HEK293 (cell line): ENCODE measurements around the gene TSPAN3.
A peak's percentile ranks its signal among the peaks of the same experiment; 100 is the strongest.

ENCODE experiments used
- CTCF ChIA-PET: fragments of 350-600 bp; formaldehyde crosslinking; extraction: SDS; loops from one replicate; lab custom pipeline; 2021; ENCODE audit warnings: antibody characterized with exemption; lab: Yijun Ruan, JAX
- POLR2A ChIA-PET: fragments of 300-600 bp; formaldehyde crosslinking; extraction: SDS; loops from one replicate; lab custom pipeline; 2020; ENCODE audit warnings: antibody characterized with exemption, inconsistent platforms; lab: Yijun Ruan, JAX
- H3K27ac ChIP-seq: fragments of 200-500 bp; sonication (Bioruptor generic); 2 replicates; pipeline ENCODE4 v1.5.1; 2014; ENCODE audit warnings: low read depth, low read length, control low read depth, inconsistent platforms; ENCODE audit errors: extremely low read depth
- H3K36me3 ChIP-seq, 2 experiments: fragments of 200-500 bp in 1 of 2; sonication (Bioruptor generic) in 1 of 2; 1 replicate in 1 of 2; 2 replicates in 1 of 2; pipeline ENCODE4 v1.5.1; 2014 to 2017; ENCODE audit warnings: inconsistent platforms in 2 of 2, low read length in 2 of 2; ENCODE audit not compliant: control insufficient read depth in 2 of 2, insufficient read depth in 1 of 2
- H3K4me1 ChIP-seq: fragments of 200-500 bp; sonication (Bioruptor generic); 2 replicates; pipeline ENCODE4 v1.5.1; 2014; ENCODE audit warnings: mild to moderate bottlenecking, low read length, inconsistent platforms; ENCODE audit not compliant: control insufficient read depth, insufficient read depth
- H3K4me3 ChIP-seq: 2 replicates; pipeline ENCODE4 v1.5.1; 2011; ENCODE audit warnings: low read depth, mild to moderate bottlenecking, control low read depth, low read length, moderate library complexity
- H3K9me3 ChIP-seq: fragments of 200-500 bp; sonication (Bioruptor generic); 2 replicates; pipeline ENCODE4 v1.5.1; 2014; ENCODE audit warnings: low read depth, low read length, inconsistent platforms; ENCODE audit not compliant: control insufficient read depth, insufficient read depth
- EGR2 ChIP-seq: fragments of 450-650 bp; formaldehyde crosslinking; IDR thresholded peaks from 2 replicates; pipeline ENCODE4 v1.5.1; 2016; ENCODE audit warnings: low read depth, missing biosample characterization, missing genetic modification characterization
- GLIS1 ChIP-seq: fragments of 450-650 bp; formaldehyde crosslinking; IDR thresholded peaks from 2 replicates; pipeline ENCODE4 v1.5.1; 2016; ENCODE audit warnings: missing biosample characterization, missing genetic modification characterization
- HOXC10 ChIP-seq: sonication (generic); formaldehyde crosslinking; IDR thresholded peaks from 2 replicates; pipeline ENCODE4 v1.8.1; 2023; ENCODE audit warnings: mild to moderate bottlenecking, missing genetic modification reagents
- KLF8 ChIP-seq: fragments of 450-650 bp; formaldehyde crosslinking; IDR thresholded peaks from 2 replicates; pipeline ENCODE4 v1.5.1; 2016; ENCODE audit warnings: missing biosample characterization, missing genetic modification characterization
- OSR2 ChIP-seq: fragments of 450-650 bp; formaldehyde crosslinking; IDR thresholded peaks from 2 replicates; pipeline ENCODE4 v1.5.1; 2016; ENCODE audit warnings: missing biosample characterization, missing genetic modification characterization
- SCRT1 ChIP-seq: fragments of 450-650 bp; formaldehyde crosslinking; IDR thresholded peaks from 2 replicates; pipeline ENCODE4 v1.5.1; 2016; ENCODE audit warnings: missing biosample characterization, missing genetic modification characterization, borderline replicate concordance
- SCRT2 ChIP-seq: fragments of 450-650 bp; formaldehyde crosslinking; IDR thresholded peaks from 2 replicates; pipeline ENCODE4 v1.5.1; 2016; ENCODE audit warnings: missing biosample characterization, missing genetic modification characterization
- ZBTB49 ChIP-seq: fragments of 450-650 bp; formaldehyde crosslinking; IDR thresholded peaks from 2 replicates; pipeline ENCODE4 v1.5.1; 2016; ENCODE audit warnings: missing biosample characterization, missing genetic modification characterization, low read depth
- ZEB2 ChIP-seq: fragments of 450-650 bp; formaldehyde crosslinking; IDR thresholded peaks from 2 replicates; pipeline ENCODE4 v1.5.1; 2016; ENCODE audit warnings: missing biosample characterization, missing genetic modification characterization
- ZFHX2 ChIP-seq: fragments of 450-650 bp; formaldehyde crosslinking; conservative IDR thresholded peaks from 2 replicates; pipeline ENCODE4 v1.5.1; 2016; ENCODE audit warnings: missing biosample characterization, missing genetic modification characterization
- ZNF10 ChIP-seq: fragments of 450-650 bp; formaldehyde crosslinking; IDR thresholded peaks from 2 replicates; pipeline ENCODE4 v1.5.1; 2017; ENCODE audit warnings: missing biosample characterization, missing genetic modification characterization
- ZNF114 ChIP-seq: fragments of 450-650 bp; formaldehyde crosslinking; IDR thresholded peaks from 2 replicates; pipeline ENCODE4 v1.5.0; 2017; ENCODE audit warnings: missing biosample characterization, missing genetic modification characterization
- ZNF2 ChIP-seq: fragments of 450-650 bp; formaldehyde crosslinking; IDR thresholded peaks from 2 replicates; pipeline ENCODE4 v1.5.1; 2016; ENCODE audit warnings: missing biosample characterization, missing genetic modification characterization
- ZNF266 ChIP-seq: fragments of 450-650 bp; formaldehyde crosslinking; IDR thresholded peaks from 2 replicates; pipeline ENCODE4 v1.5.1; 2016; ENCODE audit warnings: missing biosample characterization, missing genetic modification characterization, low read depth
- ZNF311 ChIP-seq: fragments of 450-650 bp; formaldehyde crosslinking; IDR thresholded peaks from 2 replicates; pipeline ENCODE4 v1.5.1; 2017; ENCODE audit warnings: missing biosample characterization, missing genetic modification characterization, borderline replicate concordance
- ZNF394 ChIP-seq: fragments of 450-650 bp; formaldehyde crosslinking; IDR thresholded peaks from 2 replicates; pipeline ENCODE4 v1.5.1; 2016; ENCODE audit warnings: missing biosample characterization, missing genetic modification characterization, mild to moderate bottlenecking, moderate library complexity, borderline replicate concordance
- ZNF549 ChIP-seq: fragments of 450-650 bp; IDR thresholded peaks from 2 replicates; pipeline ENCODE4 v1.5.1; 2018; ENCODE audit warnings: missing biosample characterization, missing genetic modification characterization, mild to moderate bottlenecking, inconsistent platforms, moderate library complexity
- ZNF560 ChIP-seq: fragments of 450-650 bp; formaldehyde crosslinking; IDR thresholded peaks from 2 replicates; pipeline ENCODE4 v1.5.1; 2017; ENCODE audit warnings: missing biosample characterization, missing genetic modification characterization, borderline replicate concordance
- ZNF585B ChIP-seq: fragments of 450-650 bp; formaldehyde crosslinking; IDR thresholded peaks from 2 replicates; pipeline ENCODE4 v1.5.1; 2016; ENCODE audit warnings: missing biosample characterization, missing genetic modification characterization
- TF ChIP-seq, protein P1 (sequence below): fragments of 450-650 bp; formaldehyde crosslinking; IDR thresholded peaks from 2 replicates; pipeline ENCODE4 v1.5.1; 2016; ENCODE audit warnings: missing biosample characterization, missing genetic modification characterization
- TF ChIP-seq, protein P2 (sequence below): fragments of 450-650 bp; formaldehyde crosslinking; IDR thresholded peaks from 2 replicates; pipeline ENCODE4 v1.5.1; 2017; ENCODE audit warnings: missing biosample characterization, missing genetic modification characterization
- TF ChIP-seq, protein P3 (sequence below): fragments of 450-650 bp; formaldehyde crosslinking; IDR thresholded peaks from 2 replicates; pipeline ENCODE4 v1.5.1; 2017; ENCODE audit warnings: missing biosample characterization, missing genetic modification characterization
- TF ChIP-seq, protein P4 (sequence below): fragments of 450-650 bp; formaldehyde crosslinking; IDR thresholded peaks from 2 replicates; pipeline ENCODE4 v1.5.1; 2016; ENCODE audit warnings: missing biosample characterization, missing genetic modification characterization
- TF ChIP-seq, protein P5 (sequence below): fragments of 450-650 bp; formaldehyde crosslinking; IDR thresholded peaks from 2 replicates; pipeline ENCODE4 v1.5.1; 2016; ENCODE audit warnings: missing biosample characterization, missing genetic modification characterization

Gene TSPAN3

DNA sequence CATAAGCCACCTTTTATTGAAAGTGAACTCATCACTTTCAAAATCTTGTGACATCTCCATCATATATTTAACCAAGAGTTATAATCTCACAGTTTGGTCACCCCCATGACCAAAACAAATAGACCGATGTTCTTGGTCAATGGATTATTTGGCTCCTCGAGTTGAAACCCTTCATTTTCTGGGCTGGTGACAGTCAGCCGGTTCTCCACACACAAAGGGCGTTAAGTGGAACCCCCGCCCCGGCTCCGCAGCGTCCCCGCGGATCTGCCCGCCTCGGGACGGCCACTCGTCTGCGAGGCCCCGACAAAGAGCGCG lies 772 bp downstream of the TSPAN3 start (continued):
- TF ChIP-seq HOXC10 (CRISPR knock-in tag) = no peak
- no peak for TF ChIP-seq ZNF266 (tag by site-specific recombination)
- no peak for TF ChIP-seq ZNF549 (tag by site-specific recombination)
- TF ChIP-seq, all 188 proteins: peak for 2

- Histone ChIP-seq H3K36me3 (peaks cover 5 to 8% of the 10 kb centered on the region in 2 experiments; a peak in 2 of 3 replicates), H3K4me1 (peaks cover 34% of the 10 kb centered on the region), H3K27ac (peak overlapping the region; percentile 97), H3K4me3 (peak overlapping the region; percentile 92), H3K9me3 (no peaks in the 10 kb centered on the region)
- CTCF ChIA-PET = interaction anchor here (0.5 to 1.0 kb wide), 5 partner anchors 13 to 1011 kb away, joined by 3 read pairs; no protein-coding TSS in a partner anchor
- POLR2A ChIA-PET = no interaction called here
- TF ChIP-seq ZNF2 (peak; percentile 33; the same call in 1 of the 2 replicates), SCRT1 (tag by site-specific recombination) (peak; percentile 72; the same call in 1 of the 2 replicates), SCRT2 (tag by site-specific recombination) (peak; percentile 72), GLIS1 (tag by site-specific recombination) (peak; percentile 88), ZNF394 (tag by site-specific recombination) (0 out of 2 replicates have a peak, but pooled peaks have one; percentile 26), KLF8 (tag by site-specific recombination) (peak; percentile 28; the same call in 1 of the 2 replicates), ZNF114 (tag by site-specific recombination) (no peak), ZNF560 (no peak), ZNF311 (tag by site-specific recombination) (no peak), ZNF10 (tag by site-specific recombination) (no peak), EGR2 (peak; percentile 67; the same call in 1 of the 2 replicates), ZFHX2 (tag by site-specific recombination) (peak; percentile 73; the same call in 1 of the 2 replicates), OSR2 (tag by site-specific recombination) (peak; percentile 39; the same call in 1 of the 2 replicates), ZBTB49 (tag by site-specific recombination) (no peak), ZEB2 (tag by site-specific recombination) (0 out of 2 replicates have a peak, but pooled peaks have one; percentile 14), ZNF585B (tag by site-specific recombination) (no peak)
- TF ChIP-seq, protein P1, sequence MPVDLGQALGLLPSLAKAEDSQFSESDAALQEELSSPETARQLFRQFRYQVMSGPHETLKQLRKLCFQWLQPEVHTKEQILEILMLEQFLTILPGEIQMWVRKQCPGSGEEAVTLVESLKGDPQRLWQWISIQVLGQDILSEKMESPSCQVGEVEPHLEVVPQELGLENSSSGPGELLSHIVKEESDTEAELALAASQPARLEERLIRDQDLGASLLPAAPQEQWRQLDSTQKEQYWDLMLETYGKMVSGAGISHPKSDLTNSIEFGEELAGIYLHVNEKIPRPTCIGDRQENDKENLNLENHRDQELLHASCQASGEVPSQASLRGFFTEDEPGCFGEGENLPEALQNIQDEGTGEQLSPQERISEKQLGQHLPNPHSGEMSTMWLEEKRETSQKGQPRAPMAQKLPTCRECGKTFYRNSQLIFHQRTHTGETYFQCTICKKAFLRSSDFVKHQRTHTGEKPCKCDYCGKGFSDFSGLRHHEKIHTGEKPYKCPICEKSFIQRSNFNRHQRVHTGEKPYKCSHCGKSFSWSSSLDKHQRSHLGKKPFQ = 0 out of 2 replicates have a peak, but pooled peaks have one; percentile 26
- TF ChIP-seq, protein P2, sequence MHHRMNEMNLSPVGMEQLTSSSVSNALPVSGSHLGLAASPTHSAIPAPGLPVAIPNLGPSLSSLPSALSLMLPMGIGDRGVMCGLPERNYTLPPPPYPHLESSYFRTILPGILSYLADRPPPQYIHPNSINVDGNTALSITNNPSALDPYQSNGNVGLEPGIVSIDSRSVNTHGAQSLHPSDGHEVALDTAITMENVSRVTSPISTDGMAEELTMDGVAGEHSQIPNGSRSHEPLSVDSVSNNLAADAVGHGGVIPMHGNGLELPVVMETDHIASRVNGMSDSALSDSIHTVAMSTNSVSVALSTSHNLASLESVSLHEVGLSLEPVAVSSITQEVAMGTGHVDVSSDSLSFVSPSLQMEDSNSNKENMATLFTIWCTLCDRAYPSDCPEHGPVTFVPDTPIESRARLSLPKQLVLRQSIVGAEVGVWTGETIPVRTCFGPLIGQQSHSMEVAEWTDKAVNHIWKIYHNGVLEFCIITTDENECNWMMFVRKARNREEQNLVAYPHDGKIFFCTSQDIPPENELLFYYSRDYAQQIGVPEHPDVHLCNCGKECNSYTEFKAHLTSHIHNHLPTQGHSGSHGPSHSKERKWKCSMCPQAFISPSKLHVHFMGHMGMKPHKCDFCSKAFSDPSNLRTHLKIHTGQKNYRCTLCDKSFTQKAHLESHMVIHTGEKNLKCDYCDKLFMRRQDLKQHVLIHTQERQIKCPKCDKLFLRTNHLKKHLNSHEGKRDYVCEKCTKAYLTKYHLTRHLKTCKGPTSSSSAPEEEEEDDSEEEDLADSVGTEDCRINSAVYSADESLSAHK (tag by site-specific recombination) = no peak
- TF ChIP-seq, protein P3, sequence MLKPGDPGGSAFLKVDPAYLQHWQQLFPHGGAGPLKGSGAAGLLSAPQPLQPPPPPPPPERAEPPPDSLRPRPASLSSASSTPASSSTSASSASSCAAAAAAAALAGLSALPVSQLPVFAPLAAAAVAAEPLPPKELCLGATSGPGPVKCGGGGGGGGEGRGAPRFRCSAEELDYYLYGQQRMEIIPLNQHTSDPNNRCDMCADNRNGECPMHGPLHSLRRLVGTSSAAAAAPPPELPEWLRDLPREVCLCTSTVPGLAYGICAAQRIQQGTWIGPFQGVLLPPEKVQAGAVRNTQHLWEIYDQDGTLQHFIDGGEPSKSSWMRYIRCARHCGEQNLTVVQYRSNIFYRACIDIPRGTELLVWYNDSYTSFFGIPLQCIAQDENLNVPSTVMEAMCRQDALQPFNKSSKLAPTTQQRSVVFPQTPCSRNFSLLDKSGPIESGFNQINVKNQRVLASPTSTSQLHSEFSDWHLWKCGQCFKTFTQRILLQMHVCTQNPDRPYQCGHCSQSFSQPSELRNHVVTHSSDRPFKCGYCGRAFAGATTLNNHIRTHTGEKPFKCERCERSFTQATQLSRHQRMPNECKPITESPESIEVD (tag by site-specific recombination) = peak; percentile 55; the same call in 1 of the 2 replicates
- TF ChIP-seq, protein P4, sequence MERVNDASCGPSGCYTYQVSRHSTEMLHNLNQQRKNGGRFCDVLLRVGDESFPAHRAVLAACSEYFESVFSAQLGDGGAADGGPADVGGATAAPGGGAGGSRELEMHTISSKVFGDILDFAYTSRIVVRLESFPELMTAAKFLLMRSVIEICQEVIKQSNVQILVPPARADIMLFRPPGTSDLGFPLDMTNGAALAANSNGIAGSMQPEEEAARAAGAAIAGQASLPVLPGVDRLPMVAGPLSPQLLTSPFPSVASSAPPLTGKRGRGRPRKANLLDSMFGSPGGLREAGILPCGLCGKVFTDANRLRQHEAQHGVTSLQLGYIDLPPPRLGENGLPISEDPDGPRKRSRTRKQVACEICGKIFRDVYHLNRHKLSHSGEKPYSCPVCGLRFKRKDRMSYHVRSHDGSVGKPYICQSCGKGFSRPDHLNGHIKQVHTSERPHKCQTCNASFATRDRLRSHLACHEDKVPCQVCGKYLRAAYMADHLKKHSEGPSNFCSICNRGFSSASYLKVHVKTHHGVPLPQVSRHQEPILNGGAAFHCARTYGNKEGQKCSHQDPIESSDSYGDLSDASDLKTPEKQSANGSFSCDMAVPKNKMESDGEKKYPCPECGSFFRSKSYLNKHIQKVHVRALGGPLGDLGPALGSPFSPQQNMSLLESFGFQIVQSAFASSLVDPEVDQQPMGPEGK = peak; percentile 45
- TF ChIP-seq, protein P5, sequence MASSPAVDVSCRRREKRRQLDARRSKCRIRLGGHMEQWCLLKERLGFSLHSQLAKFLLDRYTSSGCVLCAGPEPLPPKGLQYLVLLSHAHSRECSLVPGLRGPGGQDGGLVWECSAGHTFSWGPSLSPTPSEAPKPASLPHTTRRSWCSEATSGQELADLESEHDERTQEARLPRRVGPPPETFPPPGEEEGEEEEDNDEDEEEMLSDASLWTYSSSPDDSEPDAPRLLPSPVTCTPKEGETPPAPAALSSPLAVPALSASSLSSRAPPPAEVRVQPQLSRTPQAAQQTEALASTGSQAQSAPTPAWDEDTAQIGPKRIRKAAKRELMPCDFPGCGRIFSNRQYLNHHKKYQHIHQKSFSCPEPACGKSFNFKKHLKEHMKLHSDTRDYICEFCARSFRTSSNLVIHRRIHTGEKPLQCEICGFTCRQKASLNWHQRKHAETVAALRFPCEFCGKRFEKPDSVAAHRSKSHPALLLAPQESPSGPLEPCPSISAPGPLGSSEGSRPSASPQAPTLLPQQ = 0 out of 2 replicates have a peak, but pooled peaks have one; percentile 18
These were observed 1.3 kb downstream of the TSPAN3 start for GRCh38 chr15:77069521-77070121.
